Effector CD4-positive, alpha-beta T cell (primary cell): ENCODE results near the gene TIMP4.

Experiments used
- DNase-seq: peaks from one replicate; pipeline ENCODE4 v3.0.0-alpha.2; 2020

The TIMP4 gene

GRCh38 chr3:12142476-12142875, 16.2 kb downstream of the TIMP4 start:
- no peak for DNase-seq

GRCh38 chr3:12141350-12141749, 17.4 kb downstream of the TIMP4 start:
- DNase-seq: no peak

GRCh38 chr3:12139111-12139511, 19.6 kb downstream of the TIMP4 start:
- DNase-seq: no peak

- DNase-seq: no peak
Measured at GRCh38 chr3:12138044-12138443, 20.7 kb downstream of the TIMP4 start.

- DNase-seq: no peak
Measured at GRCh38 chr3:12136371-12136770, 22.3 kb downstream of the TIMP4 start.

GRCh38 chr3:12135029-12135657, 23.6 kb downstream of the TIMP4 start:
- peak; percentile 28 for DNase-seq

GRCh38 chr3:12132881-12133280, 25.8 kb downstream of the TIMP4 start:
- no peak for DNase-seq

GRCh38 chr3:12131351-12132090, 27.2 kb downstream of the TIMP4 start:
- DNase-seq: no peak

GRCh38 chr3:12127391-12127790, 31.3 kb downstream of the TIMP4 start:
- DNase-seq: no peak

- DNase-seq: no peak
Measured at GRCh38 chr3:12125772-12126171, 32.9 kb downstream of the TIMP4 start.

GRCh38 chr3:12121466-12121865, 37.2 kb downstream of the TIMP4 start:
- DNase-seq: no peak

GRCh38 chr3:12120374-12121140, 38.2 kb downstream of the TIMP4 start:
- DNase-seq: no peak

GRCh38 chr3:12117473-12117872, 41.2 kb downstream of the TIMP4 start:
- DNase-seq: no peak

GRCh38 chr3:12116870-12117269, 41.8 kb downstream of the TIMP4 start:
- DNase-seq: no peak

GRCh38 chr3:12115849-12116248, 42.9 kb downstream of the TIMP4 start:
- no peak for DNase-seq

- DNase-seq: no peak
Measured at GRCh38 chr3:12115104-12115503, 43.6 kb downstream of the TIMP4 start.

- DNase-seq: no peak
Measured at GRCh38 chr3:12114251-12114650, 44.5 kb downstream of the TIMP4 start.

- no peak for DNase-seq
Measured at GRCh38 chr3:12107071-12107713, 51.5 kb downstream of the TIMP4 start.
